HepG2 (cell line): ENCODE results near the gene VIT. TPM values are rescaled to one million over a fixed set of nuclear protein-coding genes. Genes with fewer than 3 reads are reported as not detected.

ENCODE experiments used
- CREM ChIP-seq, 2 experiments: sonication (generic) in 1 of 2; formaldehyde crosslinking in 1 of 2; IDR thresholded peaks; 2 replicates each; pipeline versions ENCODE4 v1.4.0 to v1.6.1; 2016 to 2020; ENCODE audit warnings: antibody characterized with exemption in 1 of 2, mild to moderate bottlenecking in 1 of 2, missing genetic modification reagents in 1 of 2
- DR1 ChIP-seq: sonication (generic); formaldehyde crosslinking; IDR thresholded peaks from 2 replicates; pipeline ENCODE4 v1.8.0; 2021; ENCODE audit warnings: mild to moderate bottlenecking, missing genetic modification reagents, inconsistent platforms
- HNF4A ChIP-seq: sonication (generic); formaldehyde crosslinking; IDR thresholded peaks from 2 replicates; pipeline ENCODE4 v1.4.0; 2020; ENCODE audit warnings: missing genetic modification reagents
- KLF12 ChIP-seq: sonication (generic); formaldehyde crosslinking; IDR thresholded peaks from 2 replicates; pipeline ENCODE4 v1.4.0; 2020; ENCODE audit warnings: missing genetic modification reagents, borderline replicate concordance
- NPAS2 ChIP-seq: sonication (generic); formaldehyde crosslinking; IDR thresholded peaks from 2 replicates; pipeline ENCODE4 v1.8.0; 2022; ENCODE audit warnings: mild to moderate bottlenecking, missing genetic modification reagents, borderline replicate concordance
- ZNF460 ChIP-seq: sonication (generic); formaldehyde crosslinking; IDR thresholded peaks from 2 replicates; pipeline ENCODE4 v1.5.1; 2020; ENCODE audit warnings: missing genetic modification reagents, mild to moderate bottlenecking, borderline replicate concordance
- ZNF616 ChIP-seq: sonication (generic); formaldehyde crosslinking; IDR thresholded peaks from 2 replicates; pipeline ENCODE4 v1.5.0; 2020; ENCODE audit warnings: low read depth, mild to moderate bottlenecking, missing genetic modification reagents
- ZNF777 ChIP-seq: sonication (generic); formaldehyde crosslinking; IDR thresholded peaks from 2 replicates; pipeline ENCODE4 v1.4.0; 2020; ENCODE audit warnings: missing genetic modification reagents
- polyA plus RNA-seq, 8 experiments: library from polyadenylated mRNA; depleted of rRNA in 3 of 8; stranded (reverse) in 7 of 8; unstranded in 1 of 8; fragments of >200 nt; fragmentation: Illumina TruSeq in 4 of 8; extraction: Trizol in 4 of 8; gene quantifications; 2 replicates each; pipeline versions ENCODE4 v1.2.1 to v1.2.3, GENCODE V29; 2011 to 2016; ENCODE audit warnings: low read depth in 4 of 8, missing spikeins in 1 of 8, mixed read lengths in 1 of 8; ENCODE audit not compliant: insufficient read depth in 1 of 8
- total RNA-seq, 5 experiments: library from RNA; depleted of rRNA; stranded (reverse); fragments of >200 nt; fragmentation: Illumina TruSeq; extraction: Trizol; gene quantifications; 2 replicates each; pipeline ENCODE4 v1.2.3, GENCODE V29; 2016; ENCODE audit warnings: low read depth in 1 of 5
- TF ChIP-seq, protein P1 (sequence below): sonication (generic); formaldehyde crosslinking; IDR thresholded peaks from 2 replicates; pipeline ENCODE4 v1.5.0; 2020; ENCODE audit warnings: mild to moderate bottlenecking, missing genetic modification reagents, borderline replicate concordance

The VIT gene
- total and polyA plus RNA-seq, 2 of the 13 experiments (the other 11 are each of a cell fraction or from before 2014, with no cell fraction given): not detected

DNA sequence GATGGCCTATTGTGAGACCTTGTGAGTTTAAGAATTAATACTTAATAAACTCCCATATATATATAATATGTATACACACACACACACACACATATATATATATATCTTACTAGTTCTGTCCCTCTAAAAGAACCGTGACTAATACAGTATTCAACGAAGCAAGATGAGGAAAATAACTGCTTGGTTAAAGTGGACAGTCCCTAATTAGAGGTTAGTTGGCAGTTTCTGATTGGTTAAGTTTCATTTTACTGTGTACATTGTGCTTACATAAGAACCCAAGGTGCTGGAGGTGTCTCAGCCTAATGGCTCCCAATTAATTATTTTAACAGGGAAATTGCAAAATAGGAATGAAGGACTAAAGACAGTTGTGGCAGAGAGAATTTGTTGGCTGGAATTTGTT lies 137.7 kb downstream of the VIT start (continued):
- TF ChIP-seq, protein P1, sequence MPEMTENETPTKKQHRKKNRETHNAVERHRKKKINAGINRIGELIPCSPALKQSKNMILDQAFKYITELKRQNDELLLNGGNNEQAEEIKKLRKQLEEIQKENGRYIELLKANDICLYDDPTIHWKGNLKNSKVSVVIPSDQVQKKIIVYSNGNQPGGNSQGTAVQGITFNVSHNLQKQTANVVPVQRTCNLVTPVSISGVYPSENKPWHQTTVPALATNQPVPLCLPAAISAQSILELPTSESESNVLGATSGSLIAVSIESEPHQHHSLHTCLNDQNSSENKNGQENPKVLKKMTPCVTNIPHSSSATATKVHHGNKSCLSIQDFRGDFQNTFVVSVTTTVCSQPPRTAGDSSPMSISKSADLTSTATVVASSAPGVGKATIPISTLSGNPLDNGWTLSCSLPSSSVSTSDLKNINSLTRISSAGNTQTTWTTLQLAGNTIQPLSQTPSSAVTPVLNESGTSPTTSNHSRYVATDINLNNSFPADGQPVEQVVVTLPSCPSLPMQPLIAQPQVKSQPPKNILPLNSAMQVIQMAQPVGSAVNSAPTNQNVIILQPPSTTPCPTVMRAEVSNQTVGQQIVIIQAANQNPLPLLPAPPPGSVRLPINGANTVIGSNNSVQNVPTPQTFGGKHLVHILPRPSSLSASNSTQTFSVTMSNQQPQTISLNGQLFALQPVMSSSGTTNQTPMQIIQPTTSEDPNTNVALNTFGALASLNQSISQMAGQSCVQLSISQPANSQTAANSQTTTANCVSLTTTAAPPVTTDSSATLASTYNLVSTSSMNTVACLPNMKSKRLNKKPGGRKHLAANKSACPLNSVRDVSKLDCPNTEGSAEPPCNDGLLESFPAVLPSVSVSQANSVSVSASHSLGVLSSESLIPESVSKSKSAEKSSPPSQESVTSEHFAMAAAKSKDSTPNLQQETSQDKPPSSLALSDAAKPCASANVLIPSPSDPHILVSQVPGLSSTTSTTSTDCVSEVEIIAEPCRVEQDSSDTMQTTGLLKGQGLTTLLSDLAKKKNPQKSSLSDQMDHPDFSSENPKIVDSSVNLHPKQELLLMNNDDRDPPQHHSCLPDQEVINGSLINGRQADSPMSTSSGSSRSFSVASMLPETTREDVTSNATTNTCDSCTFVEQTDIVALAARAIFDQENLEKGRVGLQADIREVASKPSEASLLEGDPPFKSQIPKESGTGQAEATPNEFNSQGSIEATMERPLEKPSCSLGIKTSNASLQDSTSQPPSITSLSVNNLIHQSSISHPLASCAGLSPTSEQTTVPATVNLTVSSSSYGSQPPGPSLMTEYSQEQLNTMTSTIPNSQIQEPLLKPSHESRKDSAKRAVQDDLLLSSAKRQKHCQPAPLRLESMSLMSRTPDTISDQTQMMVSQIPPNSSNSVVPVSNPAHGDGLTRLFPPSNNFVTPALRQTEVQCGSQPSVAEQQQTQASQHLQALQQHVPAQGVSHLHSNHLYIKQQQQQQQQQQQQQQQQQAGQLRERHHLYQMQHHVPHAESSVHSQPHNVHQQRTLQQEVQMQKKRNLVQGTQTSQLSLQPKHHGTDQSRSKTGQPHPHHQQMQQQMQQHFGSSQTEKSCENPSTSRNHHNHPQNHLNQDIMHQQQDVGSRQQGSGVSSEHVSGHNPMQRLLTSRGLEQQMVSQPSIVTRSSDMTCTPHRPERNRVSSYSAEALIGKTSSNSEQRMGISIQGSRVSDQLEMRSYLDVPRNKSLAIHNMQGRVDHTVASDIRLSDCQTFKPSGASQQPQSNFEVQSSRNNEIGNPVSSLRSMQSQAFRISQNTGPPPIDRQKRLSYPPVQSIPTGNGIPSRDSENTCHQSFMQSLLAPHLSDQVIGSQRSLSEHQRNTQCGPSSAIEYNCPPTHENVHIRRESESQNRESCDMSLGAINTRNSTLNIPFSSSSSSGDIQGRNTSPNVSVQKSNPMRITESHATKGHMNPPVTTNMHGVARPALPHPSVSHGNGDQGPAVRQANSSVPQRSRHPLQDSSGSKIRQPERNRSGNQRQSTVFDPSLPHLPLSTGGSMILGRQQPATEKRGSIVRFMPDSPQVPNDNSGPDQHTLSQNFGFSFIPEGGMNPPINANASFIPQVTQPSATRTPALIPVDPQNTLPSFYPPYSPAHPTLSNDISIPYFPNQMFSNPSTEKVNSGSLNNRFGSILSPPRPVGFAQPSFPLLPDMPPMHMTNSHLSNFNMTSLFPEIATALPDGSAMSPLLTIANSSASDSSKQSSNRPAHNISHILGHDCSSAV (CRISPR knock-in tag): no peak
- TF ChIP-seq ZNF616 (CRISPR knock-in tag) (no peak), NPAS2 (CRISPR knock-in tag) (no peak), HNF4A (CRISPR knock-in tag) (no peak), KLF12 (CRISPR knock-in tag) (no peak), ZNF460 (CRISPR knock-in tag) (no peak), ZNF777 (CRISPR knock-in tag) (no peak), DR1 (no peak), CREM (IDR thresholded peaks at IDR 0.05) (no peak), CREM (CRISPR knock-in tag; IDR thresholded peaks at IDR 0.05) (no peak)
